ENCODE data around the gene KCNQ1. TPM values are rescaled to one million over a fixed set of nuclear protein-coding genes. Genes with fewer than 3 reads are reported as not detected.

KCNQ1 gene, protein sequence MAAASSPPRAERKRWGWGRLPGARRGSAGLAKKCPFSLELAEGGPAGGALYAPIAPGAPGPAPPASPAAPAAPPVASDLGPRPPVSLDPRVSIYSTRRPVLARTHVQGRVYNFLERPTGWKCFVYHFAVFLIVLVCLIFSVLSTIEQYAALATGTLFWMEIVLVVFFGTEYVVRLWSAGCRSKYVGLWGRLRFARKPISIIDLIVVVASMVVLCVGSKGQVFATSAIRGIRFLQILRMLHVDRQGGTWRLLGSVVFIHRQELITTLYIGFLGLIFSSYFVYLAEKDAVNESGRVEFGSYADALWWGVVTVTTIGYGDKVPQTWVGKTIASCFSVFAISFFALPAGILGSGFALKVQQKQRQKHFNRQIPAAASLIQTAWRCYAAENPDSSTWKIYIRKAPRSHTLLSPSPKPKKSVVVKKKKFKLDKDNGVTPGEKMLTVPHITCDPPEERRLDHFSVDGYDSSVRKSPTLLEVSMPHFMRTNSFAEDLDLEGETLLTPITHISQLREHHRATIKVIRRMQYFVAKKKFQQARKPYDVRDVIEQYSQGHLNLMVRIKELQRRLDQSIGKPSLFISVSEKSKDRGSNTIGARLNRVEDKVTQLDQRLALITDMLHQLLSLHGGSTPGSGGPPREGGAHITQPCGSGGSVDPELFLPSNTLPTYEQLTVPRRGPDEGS
- total RNA-seq (not detected in 2 replicates), polyA plus RNA-seq (not detected in 2 replicates), polyA minus RNA-seq (ENCODE audit: low replicate concordance) (not detected in 2 replicates)
- polyA plus RNA-seq (2012), result not detected in 2 replicates

DNA sequence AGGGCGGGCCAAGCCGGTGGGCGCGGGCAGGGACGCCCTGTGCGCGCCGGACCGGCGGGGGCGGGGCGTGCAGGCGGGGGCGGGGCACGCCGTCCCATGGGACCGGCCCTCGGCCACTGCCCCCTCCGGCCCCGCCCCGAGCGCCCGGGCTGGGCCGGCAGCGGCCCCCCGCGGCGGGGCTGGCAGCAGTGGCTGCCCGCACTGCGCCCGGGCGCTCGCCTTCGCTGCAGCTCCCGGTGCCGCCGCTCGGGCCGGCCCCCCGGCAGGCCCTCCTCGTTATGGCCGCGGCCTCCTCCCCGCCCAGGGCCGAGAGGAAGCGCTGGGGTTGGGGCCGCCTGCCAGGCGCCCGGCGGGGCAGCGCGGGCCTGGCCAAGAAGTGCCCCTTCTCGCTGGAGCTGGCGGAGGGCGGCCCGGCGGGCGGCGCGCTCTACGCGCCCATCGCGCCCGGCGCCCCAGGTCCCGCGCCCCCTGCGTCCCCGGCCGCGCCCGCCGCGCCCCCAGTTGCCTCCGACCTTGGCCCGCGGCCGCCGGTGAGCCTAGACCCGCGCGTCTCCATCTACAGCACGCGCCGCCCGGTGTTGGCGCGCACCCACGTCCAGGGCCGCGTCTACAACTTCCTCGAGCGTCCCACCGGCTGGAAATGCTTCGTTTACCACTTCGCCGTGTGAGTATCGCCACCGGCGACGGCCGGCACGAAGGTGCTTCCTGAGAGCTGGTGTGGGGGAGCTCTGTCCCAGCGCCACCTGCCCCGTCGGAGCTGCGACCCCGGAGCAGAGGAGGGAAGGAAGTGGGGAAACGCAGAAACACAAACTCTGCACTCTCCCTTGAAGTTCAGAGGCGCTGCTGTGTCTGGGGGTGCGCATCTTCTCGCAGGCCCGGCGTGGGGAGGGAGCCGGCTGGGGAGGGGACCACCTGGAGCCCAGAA is at the start of gene KCNQ1:
Gene KCNQ1, plus strand, starts transcription at position 188 of the 925 bp plus-strand sequence. Its CDS starts 91 bp downstream, at position 279.
- no peaks in the 10 kb centered on the region for H3K4me1 ChIP-seq (ENCODE audit: control insufficient read depth, extremely low read depth, insufficient read depth, low read length)
- H2AFZ ChIP-seq (ENCODE audit: low read length), result no peak within 1 kb of the TSS
- no peak within 1 kb of the TSS for H3K4me2 ChIP-seq (ENCODE audit: extremely low read depth, insufficient read depth, low read length)
- H4K20me1 ChIP-seq (ENCODE audit: control insufficient read depth, extremely low read depth, insufficient read depth, low read length), result no peaks in the 10 kb centered on the region
- no peaks in the 10 kb centered on the region for H3K9me3 ChIP-seq (ENCODE audit: control insufficient read depth, insufficient read depth, low read depth, low read length)
- no peak for DNase-seq (ENCODE audit: low read depth in 2 of 2)
- no peak within 1 kb of the TSS for H3K27ac ChIP-seq (ENCODE audit: insufficient read depth, low read length)
- no peaks in the 10 kb centered on the region for H3K79me2 ChIP-seq (ENCODE audit: control insufficient read depth, insufficient read depth, low read length)
- peaks cover 4% of the 10 kb centered on the region for H3K27me3 ChIP-seq (ENCODE audit: control insufficient read depth, insufficient read depth, low read length)
- H3K9ac ChIP-seq (ENCODE audit: insufficient read depth, low read length), result no peak within 1 kb of the TSS
- TF ChIP-seq, protein P1, sequence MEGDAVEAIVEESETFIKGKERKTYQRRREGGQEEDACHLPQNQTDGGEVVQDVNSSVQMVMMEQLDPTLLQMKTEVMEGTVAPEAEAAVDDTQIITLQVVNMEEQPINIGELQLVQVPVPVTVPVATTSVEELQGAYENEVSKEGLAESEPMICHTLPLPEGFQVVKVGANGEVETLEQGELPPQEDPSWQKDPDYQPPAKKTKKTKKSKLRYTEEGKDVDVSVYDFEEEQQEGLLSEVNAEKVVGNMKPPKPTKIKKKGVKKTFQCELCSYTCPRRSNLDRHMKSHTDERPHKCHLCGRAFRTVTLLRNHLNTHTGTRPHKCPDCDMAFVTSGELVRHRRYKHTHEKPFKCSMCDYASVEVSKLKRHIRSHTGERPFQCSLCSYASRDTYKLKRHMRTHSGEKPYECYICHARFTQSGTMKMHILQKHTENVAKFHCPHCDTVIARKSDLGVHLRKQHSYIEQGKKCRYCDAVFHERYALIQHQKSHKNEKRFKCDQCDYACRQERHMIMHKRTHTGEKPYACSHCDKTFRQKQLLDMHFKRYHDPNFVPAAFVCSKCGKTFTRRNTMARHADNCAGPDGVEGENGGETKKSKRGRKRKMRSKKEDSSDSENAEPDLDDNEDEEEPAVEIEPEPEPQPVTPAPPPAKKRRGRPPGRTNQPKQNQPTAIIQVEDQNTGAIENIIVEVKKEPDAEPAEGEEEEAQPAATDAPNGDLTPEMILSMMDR (conservative IDR thresholded peaks at IDR 0.05 in 1 of 2, IDR thresholded peaks at IDR 0.05 in 1 of 2; ENCODE audit: low read depth in 1 of 2, low read length in 2 of 2), result no peak
- TF ChIP-seq EZH2 (IDR thresholded peaks at IDR 0.05; ENCODE audit: low read length, missing control alignments), result no peak
- no peaks in the 10 kb centered on the region for H3K36me3 ChIP-seq (ENCODE audit: control insufficient read depth, insufficient read depth, low read length)
- H3K4me3 ChIP-seq (replicated peaks in 1 of 4; ENCODE audit: control extremely low read depth in 1 of 4, insufficient read depth in 1 of 4, low read depth in 3 of 4, low read length in 4 of 4), result no peak within 1 kb of the TSS

DNA sequence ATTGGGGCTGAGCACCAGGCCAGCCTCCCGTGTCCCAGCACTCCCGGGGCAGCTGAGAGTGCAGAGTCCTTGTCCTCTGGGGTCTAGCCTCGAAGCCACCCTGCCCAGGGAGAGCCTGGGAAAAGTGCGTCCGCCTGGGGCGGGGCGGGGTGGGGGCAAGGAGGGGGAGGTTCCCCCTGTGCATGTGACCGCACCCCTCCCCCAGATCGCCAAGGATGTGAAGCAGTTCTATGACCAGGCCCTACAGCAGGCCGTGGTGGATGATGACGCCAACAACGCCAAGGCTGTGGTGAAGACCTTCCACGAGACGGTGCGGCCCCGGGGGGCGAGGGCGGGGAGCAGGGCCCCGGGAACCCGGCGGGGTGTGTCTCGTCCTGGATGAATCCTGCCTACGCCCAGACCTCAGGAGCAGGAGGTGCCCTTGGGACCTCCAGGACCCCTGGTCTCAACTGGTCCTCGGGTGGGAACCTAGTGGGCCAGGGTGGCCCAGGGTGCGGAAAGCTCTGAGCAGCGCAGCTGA is 49.5 kb upstream of the KCNQ1 start:
- Histone ChIP-seq H3K9ac (ENCODE audit: insufficient read depth, low read length) (no peak overlapping the region), H4K20me1 (ENCODE audit: control insufficient read depth, extremely low read depth, insufficient read depth, low read length) (no peaks in the 10 kb centered on the region), H3K4me3 (replicated peaks in 1 of 4; ENCODE audit: control extremely low read depth in 1 of 4, insufficient read depth in 1 of 4, low read depth in 3 of 4, low read length in 4 of 4) (no peak overlapping the region), H3K4me2 (ENCODE audit: extremely low read depth, insufficient read depth, low read length) (no peak overlapping the region), H3K4me1 (ENCODE audit: control insufficient read depth, extremely low read depth, insufficient read depth, low read length) (peaks cover 10% of the 10 kb centered on the region), H3K36me3 (ENCODE audit: control insufficient read depth, insufficient read depth, low read length) (peaks cover 47% of the 10 kb centered on the region), H3K27ac (ENCODE audit: insufficient read depth, low read length) (no peak overlapping the region), H3K9me3 (ENCODE audit: control insufficient read depth, insufficient read depth, low read depth, low read length) (no peaks in the 10 kb centered on the region), H3K79me2 (ENCODE audit: control insufficient read depth, insufficient read depth, low read length) (peaks cover 38% of the 10 kb centered on the region), H3K27me3 (ENCODE audit: control insufficient read depth, insufficient read depth, low read length) (no peaks in the 10 kb centered on the region), H2AFZ (ENCODE audit: low read length) (no peak overlapping the region)
- TF ChIP-seq EZH2 (IDR thresholded peaks at IDR 0.05; ENCODE audit: low read length, missing control alignments), result no peak
- TF ChIP-seq, protein P1 (conservative IDR thresholded peaks at IDR 0.05 in 1 of 2, IDR thresholded peaks at IDR 0.05 in 1 of 2; ENCODE audit: low read depth in 1 of 2, low read length in 2 of 2), result no peak
- no peak for DNase-seq (ENCODE audit: low read depth in 2 of 2)

Measured in fibroblast of lung (primary cell).